SIG-M5 (cell line): ENCODE results near the gene ATP7B.
A peak's percentile ranks its signal among the peaks of the same experiment; 100 is the strongest.
"Not testable (repeated sequence)": the region's sequence is repeated elsewhere in the genome, so short reads cannot be mapped to it uniquely, and the experiment has no call there.

Source experiments
- DNase-seq: peaks from one replicate; lab custom pipeline; 2025; lab: John Stamatoyannopoulos, UW

Gene ATP7B

DNA sequence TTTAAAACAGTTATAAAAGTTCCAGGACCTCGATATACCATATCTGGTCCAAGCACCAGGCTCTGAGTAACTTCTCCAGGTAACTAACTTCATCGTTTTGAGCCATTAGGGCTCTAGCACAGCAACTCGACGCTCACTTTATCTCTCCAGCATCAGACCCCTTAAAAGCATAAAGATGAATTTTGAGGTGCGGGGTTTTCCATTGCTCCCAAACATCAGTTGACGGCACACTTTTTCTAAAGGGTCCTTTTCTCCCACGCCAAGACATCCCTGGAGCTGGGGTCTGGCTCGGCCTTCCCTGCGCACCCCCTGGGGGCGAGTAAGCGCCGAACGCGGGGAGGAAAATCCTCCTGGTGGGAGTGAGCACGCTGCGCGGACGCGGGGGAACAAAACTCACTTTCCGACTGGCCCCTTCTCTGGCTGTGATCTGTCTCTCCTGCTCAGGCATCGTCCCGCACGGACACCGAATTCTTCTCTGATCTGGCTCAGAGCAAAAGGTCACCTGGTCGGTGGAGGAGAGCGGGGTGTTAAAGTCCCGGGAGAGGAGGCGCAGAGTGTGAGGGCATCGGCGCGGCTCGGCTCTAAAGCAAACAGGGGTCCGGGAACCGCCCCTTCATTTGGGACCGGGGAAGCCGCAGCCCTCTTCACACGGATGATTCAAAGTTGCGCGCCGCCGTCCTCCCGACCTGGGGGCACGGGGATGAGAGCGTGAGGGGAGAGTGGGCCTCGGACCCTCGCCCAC, at the start of gene ATP7B:
TSS of gene ATP7B (minus strand) at position 561 of the 742 bp plus-strand sequence. CDS start at position 448, 113 bp downstream.
- no peak for DNase-seq

DNA sequence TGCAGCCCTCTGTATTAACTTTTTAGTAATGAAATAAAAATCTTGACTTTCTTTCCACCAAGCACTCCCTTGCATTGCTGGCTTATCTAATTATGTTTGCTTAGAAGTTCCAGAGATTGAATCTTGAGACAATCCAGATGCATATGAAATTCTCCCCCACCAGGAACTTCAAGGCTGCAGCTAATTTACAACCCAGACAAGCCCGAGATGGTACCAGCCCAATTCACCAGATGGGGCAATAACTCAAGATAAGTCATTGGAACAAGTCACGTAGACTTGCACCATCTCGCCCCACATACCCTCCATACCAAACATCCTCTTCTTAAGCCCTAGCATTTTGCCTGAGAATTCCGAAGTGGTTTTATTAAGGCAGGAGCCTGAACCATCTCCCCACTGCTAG, 42.2 kb upstream of the ATP7B start:
- DNase-seq = no peak

DNA sequence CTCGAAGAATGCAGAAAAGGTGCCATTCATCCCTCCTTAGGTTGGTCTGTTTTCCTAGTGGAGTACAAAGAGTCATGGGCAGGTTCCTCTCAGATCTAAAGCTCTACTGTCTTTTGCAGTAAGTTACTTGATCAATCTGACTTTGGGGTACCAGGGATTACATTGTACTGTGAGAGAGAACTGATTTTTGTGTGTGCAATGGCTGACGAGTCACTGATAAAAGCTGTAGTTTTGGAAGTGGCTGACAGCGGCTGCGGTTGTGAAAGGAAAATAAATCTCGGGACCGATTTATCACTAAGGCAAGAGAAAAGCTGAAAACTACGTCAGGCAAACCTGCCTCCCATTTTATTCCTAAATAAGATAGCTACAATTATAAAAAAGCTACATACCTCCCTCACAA, 40.1 kb upstream of the ATP7B start:
- no peak for DNase-seq

DNA sequence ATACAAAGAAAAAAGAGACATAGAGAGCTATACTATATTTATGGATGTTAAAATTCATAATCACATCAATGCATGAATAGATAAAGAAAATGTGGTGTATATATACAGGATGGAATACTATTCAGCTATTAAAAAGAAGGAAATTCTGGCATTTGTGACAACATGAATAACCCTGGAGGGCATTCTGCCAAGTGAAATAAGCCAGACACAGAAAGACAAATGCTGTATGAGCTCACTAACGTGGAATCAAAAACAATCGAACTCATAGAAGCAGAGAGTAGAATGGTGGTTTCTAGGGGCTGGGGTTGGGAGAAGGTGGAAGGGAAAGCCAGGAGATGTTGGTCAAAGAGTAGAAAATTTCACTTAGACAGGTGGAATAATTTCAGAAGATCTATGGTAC, 37.3 kb upstream of the ATP7B start:
- DNase-seq = no peak

DNA sequence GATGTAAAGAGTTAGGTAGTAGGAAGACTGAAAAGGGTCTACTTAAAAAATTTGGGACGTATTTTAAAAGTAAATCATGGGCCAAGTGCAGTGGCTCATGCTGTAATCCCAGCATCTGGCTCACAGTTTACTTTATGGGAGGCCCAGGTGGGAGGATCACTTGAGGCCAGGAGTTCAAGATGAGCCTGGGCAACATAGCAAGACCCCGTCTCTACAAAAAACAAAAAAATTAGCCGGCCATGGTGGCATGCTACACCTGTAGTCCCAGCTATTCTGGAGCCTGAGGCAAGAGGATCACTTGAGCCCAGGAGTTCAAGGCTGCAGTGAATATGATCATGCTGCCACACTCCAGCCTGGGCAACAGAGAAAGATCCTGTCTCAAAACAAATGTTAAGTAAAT, 36.2 kb upstream of the ATP7B start:
- no peak for DNase-seq

DNA sequence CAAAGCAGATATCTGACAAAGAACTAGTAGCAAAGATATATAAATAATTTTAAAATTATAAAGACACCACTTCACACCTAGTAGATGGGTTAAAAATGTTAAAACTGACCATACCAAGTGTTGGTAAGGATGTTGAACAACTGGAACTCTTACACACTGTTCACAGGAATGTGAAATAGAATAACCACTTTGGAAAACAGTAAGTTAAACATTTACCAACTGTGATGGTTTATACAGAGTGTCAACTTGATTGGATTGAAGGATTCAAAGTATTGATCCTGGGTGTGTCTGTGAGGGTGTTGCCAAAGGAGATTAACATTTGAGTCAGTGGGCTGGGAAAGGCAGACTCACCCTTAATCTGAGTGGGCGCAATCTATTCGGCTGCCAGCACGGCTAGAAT, 32.4 kb upstream of the ATP7B start:
- DNase-seq = no peak

DNA sequence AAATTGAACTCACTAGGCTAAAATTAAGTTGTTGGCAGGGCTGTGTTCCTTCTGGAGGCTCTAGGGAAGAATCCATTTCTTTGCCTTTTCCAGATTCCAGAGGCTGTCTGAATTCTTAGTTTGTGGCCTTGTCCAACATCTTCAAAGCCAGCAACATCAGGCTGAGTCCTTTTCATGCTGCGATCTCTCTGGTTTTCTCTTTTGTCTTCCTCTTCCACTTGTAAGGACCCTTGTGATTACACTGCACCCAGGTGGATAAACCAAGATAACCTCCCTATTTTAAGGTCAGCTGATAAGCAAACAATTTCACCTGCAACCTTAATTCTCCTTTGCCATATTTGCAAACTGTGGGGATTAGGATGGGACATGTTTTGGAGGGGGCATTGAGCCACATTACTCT, 24.8 kb upstream of the ATP7B start:
- DNase-seq = no peak

DNA sequence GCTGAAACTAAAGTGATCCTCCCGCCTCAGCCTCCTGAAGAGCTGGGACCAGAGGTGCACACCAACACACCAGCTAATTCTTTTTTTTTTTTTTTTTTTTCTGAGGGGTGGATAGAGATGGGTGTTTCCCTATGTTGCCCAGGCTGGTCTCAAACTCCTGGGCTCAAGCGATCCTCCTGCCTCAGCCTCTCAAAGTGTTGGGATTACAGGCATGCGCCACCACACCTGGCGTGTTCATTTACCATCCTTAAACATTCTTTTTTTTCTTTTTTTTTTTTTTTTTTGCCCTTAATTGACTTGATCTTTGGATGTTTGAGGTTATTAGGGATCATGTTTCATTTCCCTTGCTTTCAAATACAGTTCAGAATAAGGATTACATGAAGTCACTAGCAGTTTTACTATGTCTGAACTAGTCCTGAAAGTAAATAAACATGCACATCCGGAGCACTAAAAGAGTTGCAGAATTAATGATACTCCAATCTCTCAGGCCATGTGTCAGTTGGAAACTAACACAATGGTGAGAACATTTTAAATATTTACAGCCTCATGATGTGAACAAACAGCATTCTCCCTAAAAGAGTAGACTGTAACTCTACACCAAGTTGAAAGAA, 23.5 kb upstream of the ATP7B start:
- no peak for DNase-seq

DNA sequence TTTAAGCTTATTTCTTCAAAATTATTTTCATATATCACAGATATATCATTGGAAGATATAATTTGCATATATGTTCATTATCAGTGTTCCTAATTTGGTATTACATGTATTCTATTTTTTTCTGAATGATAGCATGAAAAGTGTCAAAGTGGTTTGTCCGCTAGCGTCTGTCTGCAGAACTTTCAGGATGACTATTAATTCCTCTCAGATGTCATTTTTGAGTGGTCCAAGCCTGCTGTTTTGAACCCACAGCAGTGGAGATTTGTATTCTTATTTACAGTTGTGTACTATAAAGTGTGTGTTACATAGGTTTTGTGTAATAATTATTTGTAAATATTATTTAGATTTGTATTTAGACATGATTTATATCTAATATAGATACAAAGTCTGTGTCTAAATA, 21.8 kb upstream of the ATP7B start:
- DNase-seq = no peak

DNA sequence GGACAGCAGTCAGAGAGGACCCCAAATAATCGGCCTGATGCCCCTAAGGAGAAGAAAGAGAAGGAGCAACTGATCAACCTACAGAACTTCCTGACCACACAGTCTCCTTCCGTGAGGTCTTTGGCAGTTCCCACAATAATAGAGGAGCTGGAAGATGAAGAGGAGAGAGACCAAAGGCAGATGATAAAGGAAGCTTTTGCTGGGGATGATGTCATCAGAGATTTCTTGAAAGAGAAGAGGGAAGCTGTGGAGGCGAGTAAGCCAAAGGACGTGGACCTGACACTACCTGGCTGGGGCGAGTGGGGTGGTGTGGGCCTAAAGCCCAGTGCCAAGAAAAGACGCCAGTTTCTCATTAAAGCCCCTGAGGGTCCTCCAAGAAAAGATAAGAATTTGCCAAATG, 19.2 kb upstream of the ATP7B start:
- DNase-seq = not testable (repeated sequence)

DNA sequence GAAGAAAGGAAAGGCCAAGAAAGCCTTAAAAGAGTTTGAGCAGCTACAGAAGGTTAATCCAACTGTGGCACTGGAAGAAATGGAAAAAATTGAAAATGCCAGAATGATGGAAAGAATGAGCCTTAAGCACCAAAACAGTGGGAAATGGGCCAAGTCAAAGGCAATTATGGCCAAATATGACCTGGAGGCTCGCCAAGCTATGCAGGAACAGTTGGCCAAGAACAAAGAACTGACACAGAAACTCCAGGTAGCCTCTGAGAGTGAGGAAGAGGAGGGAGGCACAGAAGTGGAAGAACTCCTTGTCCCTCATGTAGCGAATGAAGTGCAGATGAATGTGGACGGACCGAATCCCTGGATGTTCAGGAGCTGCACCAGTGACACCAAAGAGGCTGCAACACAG, 18.3 kb upstream of the ATP7B start:
- DNase-seq = no peak

DNA sequence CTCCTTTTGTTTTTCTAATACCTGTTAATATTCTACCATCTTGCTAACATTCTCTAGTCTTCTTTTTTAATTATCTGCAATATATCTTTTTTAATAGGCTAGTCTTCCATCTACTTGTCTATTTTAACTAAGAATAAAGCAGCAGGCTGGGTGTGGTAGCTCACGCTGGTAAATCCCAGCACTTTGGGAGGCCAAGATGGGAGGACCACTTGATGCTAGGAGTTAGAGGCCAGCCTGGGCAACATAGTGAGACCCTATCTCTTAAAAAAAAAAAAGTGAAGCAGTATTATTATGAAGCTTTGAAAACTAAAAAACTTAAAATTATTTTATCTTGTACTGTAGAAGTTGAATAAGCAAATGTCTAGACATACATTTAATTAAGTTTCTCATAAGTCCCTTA, 16.6 kb upstream of the ATP7B start:
- DNase-seq = no peak

DNA sequence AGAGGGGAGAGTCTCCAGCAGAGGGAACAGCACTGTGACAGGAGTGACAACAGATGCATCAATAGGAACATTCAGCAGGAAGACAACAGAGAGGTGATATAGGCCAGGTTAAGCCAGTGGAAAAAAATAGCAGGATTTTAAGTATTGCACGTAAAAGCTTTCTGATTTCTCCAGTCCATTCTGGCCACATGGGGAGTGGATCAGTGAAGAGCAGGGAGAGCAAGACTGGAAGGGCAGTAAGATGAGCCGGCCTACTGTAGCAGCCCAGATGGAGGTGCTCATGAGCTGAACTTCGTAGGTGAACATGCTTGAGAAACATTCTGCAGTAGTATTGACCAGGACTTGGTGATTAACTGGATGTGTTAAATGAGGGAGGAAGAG, 15.0 kb upstream of the ATP7B start:
- DNase-seq = no peak

DNA sequence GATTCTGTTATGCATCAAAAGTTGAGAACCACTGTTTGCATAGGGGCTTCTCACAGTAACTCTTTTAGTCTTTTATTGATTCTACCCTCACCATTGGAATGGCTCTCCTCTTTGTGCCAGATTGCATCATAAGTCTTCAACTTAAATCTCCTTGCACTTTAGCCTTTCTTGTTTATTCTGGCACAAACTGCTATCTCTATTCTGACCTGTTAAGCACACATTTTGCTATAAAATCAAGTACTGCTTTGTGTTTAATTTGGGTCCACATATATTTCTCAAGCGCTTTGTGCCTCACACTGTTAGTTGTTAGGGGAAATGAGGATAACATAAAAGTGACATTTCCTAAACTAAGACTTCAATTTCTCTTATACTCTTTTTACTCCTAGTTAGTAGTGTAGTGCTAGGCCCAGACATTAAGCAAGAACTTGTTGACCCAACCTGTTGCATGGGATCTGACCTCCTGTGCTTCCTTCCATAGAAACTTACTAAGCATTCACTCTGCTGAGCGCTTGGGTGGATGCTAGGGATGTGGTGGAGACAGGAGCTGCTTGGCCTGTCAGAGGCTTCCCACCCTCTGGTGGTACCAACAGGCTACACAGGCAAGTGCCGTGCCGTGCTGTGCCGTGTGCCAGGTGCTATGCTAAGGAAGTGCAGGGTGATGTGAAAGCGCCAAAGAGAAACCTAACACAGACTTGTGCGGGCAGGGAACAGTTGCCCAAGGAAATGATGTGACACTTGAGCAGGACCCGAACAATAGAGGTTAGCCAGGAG, 14.4 kb upstream of the ATP7B start:
- no peak for DNase-seq

DNA sequence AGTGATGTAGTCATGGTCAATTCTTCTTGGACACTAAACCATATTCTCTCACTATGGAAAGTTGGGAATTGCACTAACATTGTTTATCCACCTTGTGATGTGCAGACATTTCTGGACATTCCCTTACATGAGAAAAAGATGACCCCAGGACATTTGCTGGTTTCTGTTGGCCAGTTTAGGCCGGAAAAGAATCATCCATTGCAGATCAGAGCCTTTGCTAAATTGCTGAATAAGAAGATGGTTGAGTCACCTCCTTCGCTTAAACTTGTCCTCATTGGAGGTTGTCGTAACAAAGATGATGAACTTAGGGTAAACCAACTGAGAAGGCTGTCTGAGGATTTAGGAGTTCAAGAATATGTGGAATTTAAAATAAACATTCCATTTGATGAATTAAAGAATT, 13.2 kb upstream of the ATP7B start, which contains the start of gene UTP14C:
TSS of gene UTP14C (plus strand) at position 211 of the 400 bp plus-strand sequence. CDS start 4,114 bp downstream, outside the sequence.
- DNase-seq = no peak

DNA sequence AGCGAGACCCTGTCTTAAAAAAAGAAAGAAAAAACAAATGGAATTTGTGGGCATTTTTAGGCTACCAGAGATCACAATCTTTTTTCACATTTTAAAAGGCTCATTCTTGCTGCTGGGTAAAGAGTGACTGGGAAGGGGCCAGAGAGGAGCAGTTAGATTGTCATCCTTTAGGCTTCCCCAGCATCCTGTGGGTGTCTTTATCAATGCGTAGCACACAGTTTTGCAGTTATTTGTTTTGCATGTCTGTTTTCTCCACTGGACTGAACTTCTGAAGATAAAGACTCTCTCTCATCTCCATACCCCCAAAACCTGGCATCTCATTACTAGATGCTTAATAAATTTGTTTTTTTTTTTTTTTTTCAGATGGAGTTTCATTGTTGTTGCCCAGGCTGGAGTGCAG, 11.1 kb upstream of the ATP7B start:
- no peak for DNase-seq

DNA sequence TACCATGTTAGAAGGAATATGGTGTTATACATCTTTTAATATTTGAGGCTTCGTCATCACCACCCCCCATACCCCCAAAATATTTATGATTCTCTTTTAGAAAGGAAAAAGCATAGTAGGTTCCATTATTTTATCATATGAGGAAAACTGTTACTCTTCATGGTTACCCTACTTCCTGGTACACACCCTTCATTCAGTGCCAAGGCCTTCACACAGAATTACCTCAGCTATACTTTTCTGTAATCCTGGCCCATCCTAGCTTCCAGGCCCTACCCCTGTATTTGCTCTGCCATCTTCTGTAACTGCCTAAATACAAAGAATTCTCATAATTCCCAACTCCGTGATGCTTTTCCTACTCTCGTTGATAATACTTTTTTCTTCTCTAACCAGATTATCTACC, 8.9 kb upstream of the ATP7B start:
- DNase-seq = no peak

DNA sequence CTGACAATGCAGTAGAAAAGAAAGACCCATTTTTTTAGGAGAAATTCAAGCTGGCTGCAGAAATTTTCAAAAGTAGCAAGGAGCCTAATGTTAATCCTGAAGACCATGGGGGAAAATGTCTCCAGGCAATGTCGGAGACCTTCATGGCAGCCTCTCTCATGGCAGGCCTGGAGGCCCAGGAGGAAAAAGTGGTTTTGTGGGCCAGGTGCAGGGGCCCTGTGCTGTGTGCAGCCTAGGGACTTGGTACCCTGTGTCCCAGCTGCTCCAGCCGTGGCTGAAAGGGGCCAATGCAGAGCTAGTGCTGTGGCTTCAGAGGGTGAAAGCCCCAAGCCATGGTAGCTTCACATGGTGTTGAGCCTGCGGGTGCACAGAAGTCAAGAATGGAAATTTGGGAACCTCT, 5.0 kb upstream of the ATP7B start:
- no peak for DNase-seq

DNA sequence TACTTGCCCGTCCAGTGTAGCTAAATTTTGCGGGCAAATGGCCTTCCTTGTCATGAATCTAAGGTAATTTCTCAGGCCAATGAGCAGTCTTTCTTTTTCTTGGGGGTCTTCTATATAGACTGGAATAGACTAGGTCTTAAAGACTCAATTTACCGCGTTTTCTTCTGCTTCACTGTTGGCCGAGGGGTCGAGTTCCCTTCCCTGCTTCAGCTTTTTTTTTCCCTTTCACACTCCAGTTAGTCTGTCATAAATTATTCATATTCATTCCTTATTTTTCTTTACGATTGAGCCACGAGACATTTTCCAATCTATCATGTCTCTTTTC, 1.2 kb upstream of the ATP7B start:
- no peak for DNase-seq

DNA sequence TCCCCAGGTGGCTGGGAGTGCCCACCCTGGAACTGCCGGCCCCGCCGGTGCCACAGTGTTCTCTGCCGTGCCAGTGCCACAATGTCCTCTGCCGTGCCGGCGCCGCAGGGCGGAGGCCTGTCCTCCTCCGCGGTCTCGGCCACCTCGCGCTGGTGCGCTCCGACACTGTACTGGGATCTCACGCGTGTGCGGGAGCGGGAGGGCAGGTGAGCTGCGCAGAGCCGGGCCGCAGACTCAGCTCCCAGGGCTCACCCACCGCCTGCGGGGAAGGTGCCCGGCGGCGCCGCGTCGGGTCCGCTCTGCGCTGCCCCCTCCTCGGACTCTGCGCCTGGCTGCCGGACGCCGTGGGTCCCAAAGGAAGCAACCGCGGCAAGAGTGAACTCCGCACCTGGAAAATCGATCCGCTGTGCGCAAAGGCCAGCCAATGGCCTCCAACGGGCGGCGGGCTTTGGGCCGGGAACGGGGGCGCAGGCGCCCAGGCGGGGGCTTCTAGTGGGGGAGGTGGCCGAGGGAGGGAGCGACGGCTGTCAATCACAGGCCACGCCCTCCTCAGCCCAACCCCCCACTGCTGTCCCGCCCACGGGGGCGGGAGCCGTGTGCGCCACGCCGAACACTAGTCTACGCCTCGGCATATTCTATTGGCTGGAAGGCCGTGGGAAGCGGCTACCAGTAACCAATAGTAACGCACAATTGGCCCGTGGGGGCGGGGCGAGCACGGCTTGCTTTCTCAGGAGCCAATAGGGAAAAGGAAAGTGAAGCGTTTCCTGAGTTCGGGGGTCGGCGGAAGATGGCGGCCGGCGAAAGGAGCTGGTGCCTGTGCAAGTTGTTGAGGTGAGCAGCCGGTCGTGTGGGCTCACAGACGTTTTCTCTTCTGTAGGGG, 622 bp upstream of the ATP7B start, which contains the start of gene ALG11:
TSS of gene ALG11 (plus strand) at position 767 of the 880 bp plus-strand sequence. CDS start at position 788, 21 bp downstream.
- peak; percentile 90 for DNase-seq

DNA sequence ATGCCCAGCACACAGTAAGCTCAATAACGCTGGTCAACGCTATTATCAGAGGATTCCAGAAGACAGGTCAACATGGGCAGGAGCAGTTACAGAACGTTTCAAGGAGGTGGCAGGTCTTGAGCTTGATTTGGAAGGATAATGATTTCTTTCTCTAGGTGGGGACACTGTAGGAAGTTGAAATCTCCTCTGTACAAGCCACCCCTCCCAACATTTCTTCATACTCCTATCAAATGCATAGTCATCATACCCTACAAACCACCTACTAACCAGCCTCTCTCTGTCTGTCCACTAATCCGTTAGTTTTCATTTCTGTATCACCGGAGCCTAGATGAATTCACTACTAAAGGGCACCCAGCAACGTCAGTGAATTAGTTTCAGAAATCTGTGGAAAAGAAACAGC, 1.3 kb downstream of the ATP7B start:
- no peak for DNase-seq
